ENCODE results near the gene CYP4F2. TPM values are rescaled to one million over a fixed set of nuclear protein-coding genes. Genes with fewer than 3 reads are reported as not detected.
A peak's percentile ranks its signal among the peaks of the same experiment; 100 is the strongest.

CYP4F2 gene
- total and polyA plus RNA-seq, 2 of the 8 experiments (the other 6 are each of a cell fraction or from before 2014, with no cell fraction given) = not detected

GRCh38 chr19:15915109-15915508 lies 17.2 kb upstream of the CYP4F2 start:
- H2AFZ ChIP-seq (ENCODE audit: low read length) = no peak overlapping the region
- no peak overlapping the region for H4K8ac ChIP-seq (ENCODE audit: extremely low read depth, insufficient read depth, low read length)
- H2BK15ac ChIP-seq (ENCODE audit: low read length) = no peak overlapping the region
- no peak overlapping the region for H2BK120ac ChIP-seq (replicated peaks; ENCODE audit: low read depth, low read length)
- no peak overlapping the region for H2BK12ac ChIP-seq (ENCODE audit: low read depth, low read length)
- no peak overlapping the region for H3K18ac ChIP-seq (ENCODE audit: extremely low read depth, low read length)
- H3K9me3 ChIP-seq (ENCODE audit: insufficient read depth in 2 of 2, low read depth in 1 of 2, low read length in 1 of 2) = peaks cover 49 to 72% of the 10 kb centered on the region in 2 experiments; a peak in 3 of 4 replicates
- ChIA-PET POLR2A (ENCODE audit: partially characterized antibody) (no interaction called here), CTCF (ENCODE audit: partially characterized antibody) (interaction anchor here (0.6 kb wide), 1 partner anchor 468 kb away, joined by 3 read pairs; no protein-coding TSS in a partner anchor)
- no peaks in the 10 kb centered on the region; a peak in 1 of 8 replicates for H3K36me3 ChIP-seq (ENCODE audit: control insufficient read depth in 2 of 4, insufficient read depth in 4 of 4, low read length in 3 of 4)
- 0 out of 8 replicates have a peak overlapping the region, but pooled peaks of 1 of the 4 experiments have one; percentile 6 for H3K4me3 ChIP-seq (ENCODE audit: extremely low read depth in 1 of 4, insufficient read depth in 2 of 4, low read depth in 3 of 4, low read length in 4 of 4)
- H3K23ac ChIP-seq (ENCODE audit: insufficient read length) = no peak overlapping the region
- no peak overlapping the region for H4K5ac ChIP-seq (ENCODE audit: insufficient read length, low read depth, low read length)
- no peaks in the 10 kb centered on the region for H3K79me1 ChIP-seq (ENCODE audit: low read depth, low read length)
- no peak overlapping the region for H3K9ac ChIP-seq (replicated peaks in 1 of 4; ENCODE audit: extremely low read depth in 1 of 4, low read depth in 3 of 4, low read length in 3 of 4)
- 79% methylated on average over 2 of the region's 2 CpGs; no CpG with 5 or more reads in 1 of the 2 experiments for WGBS, 2 experiments (ENCODE audit: extremely low coverage in 1 of 2, insufficient coverage in 1 of 2, insufficient read length in 1 of 2, insufficient replicate concordance in 2 of 2, low coverage in 1 of 2, low lambda C conversion rate in 2 of 2, missing lambda C conversion rate in 1 of 2)
- H3K56ac ChIP-seq (replicated peaks; ENCODE audit: insufficient read length, low read depth, low read length) = no peak overlapping the region
- no peak for FAIRE-seq
- no peak overlapping the region for H3K27ac ChIP-seq (ENCODE audit: low read depth, low read length)
- H3K23me2 ChIP-seq (ENCODE audit: low read depth, low read length) = no peaks in the 10 kb centered on the region; the same call in 1 of the 2 replicates
- no peak overlapping the region for H2BK5ac ChIP-seq (ENCODE audit: low read depth, low read length)
- no peak overlapping the region for H2BK20ac ChIP-seq (ENCODE audit: low read length)
- no peak overlapping the region for H3K14ac ChIP-seq (ENCODE audit: insufficient read length)
- no peak overlapping the region for H4K91ac ChIP-seq (replicated peaks; ENCODE audit: insufficient read length, low read length)
- no peaks in the 10 kb centered on the region for H3K79me2 ChIP-seq (ENCODE audit: control insufficient read depth in 1 of 2, insufficient read depth in 2 of 2, low read length in 2 of 2)
- no peaks in the 10 kb centered on the region for H3K27me3 ChIP-seq (replicated peaks in 1 of 4; ENCODE audit: control insufficient read depth in 3 of 4, extremely low read depth in 1 of 4, insufficient read depth in 3 of 4, low read length in 3 of 4)
- H2AK5ac ChIP-seq (ENCODE audit: low read depth, low read length) = no peak overlapping the region
- no peak for DNase-seq (ENCODE audit: low read depth in 1 of 2, low spot score in 2 of 2)
- no peak overlapping the region for H3K4me2 ChIP-seq (ENCODE audit: insufficient read depth in 1 of 2, low read depth in 2 of 2, low read length in 2 of 2)
- H4K20me1 ChIP-seq (replicated peaks in 1 of 2; ENCODE audit: control insufficient read depth in 1 of 2, insufficient read depth in 2 of 2, low read length in 2 of 2) = no peaks in the 10 kb centered on the region
- no peaks in the 10 kb centered on the region for H3K4me1 ChIP-seq (replicated peaks in 1 of 4; ENCODE audit: control insufficient read depth in 3 of 4, insufficient read depth in 4 of 4, low read length in 3 of 4)
- no peak overlapping the region for H3K4ac ChIP-seq (replicated peaks; ENCODE audit: insufficient read length, low read depth, low read length)
- TF ChIP-seq BRCA1 (IDR thresholded peaks at IDR 0.05; ENCODE audit: low read depth, low read length) (no peak), TAF7 (optimal IDR thresholded peaks at IDR 0.05; ENCODE audit: borderline replicate concordance, low read depth, low read length) (no peak), SIRT6 (IDR thresholded peaks at IDR 0.05; ENCODE audit: low read length) (no peak), EZH2 (IDR thresholded peaks at IDR 0.05; ENCODE audit: low read depth, low read length, severe bottlenecking) (no peak), NRF1 (IDR thresholded peaks at IDR 0.05; ENCODE audit: low read depth, low read length) (no peak), JUN (IDR thresholded peaks at IDR 0.05; ENCODE audit: low read depth, low read length) (no peak), MAFK (IDR thresholded peaks at IDR 0.05; ENCODE audit: low read depth, low read length) (no peak), GABPA (IDR thresholded peaks at IDR 0.05; ENCODE audit: borderline replicate concordance, insufficient read depth, low read length) (no peak), SAP30 (IDR thresholded peaks at IDR 0.05; ENCODE audit: insufficient read depth, insufficient replicate concordance, low read length) (no peak), ZNF274 (IDR thresholded peaks at IDR 0.05; ENCODE audit: borderline replicate concordance, extremely low read depth, low read length) (no peak), CEBPB (IDR thresholded peaks at IDR 0.05; ENCODE audit: low read depth, low read length) (no peak), RFX5 (IDR thresholded peaks at IDR 0.05; ENCODE audit: borderline replicate concordance, low read depth, low read length) (no peak), YY1 (IDR thresholded peaks at IDR 0.05; ENCODE audit: low read depth, low read length) (no peak)

Data from H1 (cell line).